Measurements from ENCODE around the gene PDK2. TPM values are rescaled to one million over a fixed set of nuclear protein-coding genes. Genes with fewer than 3 reads are reported as not detected.

The PDK2 gene
- total and polyA plus RNA-seq, 9 of the 15 experiments (the other 6 are each of a cell fraction or from before 2014, with no cell fraction given), result 0.03 to 2.5 (median 1.4) TPM

DNA sequence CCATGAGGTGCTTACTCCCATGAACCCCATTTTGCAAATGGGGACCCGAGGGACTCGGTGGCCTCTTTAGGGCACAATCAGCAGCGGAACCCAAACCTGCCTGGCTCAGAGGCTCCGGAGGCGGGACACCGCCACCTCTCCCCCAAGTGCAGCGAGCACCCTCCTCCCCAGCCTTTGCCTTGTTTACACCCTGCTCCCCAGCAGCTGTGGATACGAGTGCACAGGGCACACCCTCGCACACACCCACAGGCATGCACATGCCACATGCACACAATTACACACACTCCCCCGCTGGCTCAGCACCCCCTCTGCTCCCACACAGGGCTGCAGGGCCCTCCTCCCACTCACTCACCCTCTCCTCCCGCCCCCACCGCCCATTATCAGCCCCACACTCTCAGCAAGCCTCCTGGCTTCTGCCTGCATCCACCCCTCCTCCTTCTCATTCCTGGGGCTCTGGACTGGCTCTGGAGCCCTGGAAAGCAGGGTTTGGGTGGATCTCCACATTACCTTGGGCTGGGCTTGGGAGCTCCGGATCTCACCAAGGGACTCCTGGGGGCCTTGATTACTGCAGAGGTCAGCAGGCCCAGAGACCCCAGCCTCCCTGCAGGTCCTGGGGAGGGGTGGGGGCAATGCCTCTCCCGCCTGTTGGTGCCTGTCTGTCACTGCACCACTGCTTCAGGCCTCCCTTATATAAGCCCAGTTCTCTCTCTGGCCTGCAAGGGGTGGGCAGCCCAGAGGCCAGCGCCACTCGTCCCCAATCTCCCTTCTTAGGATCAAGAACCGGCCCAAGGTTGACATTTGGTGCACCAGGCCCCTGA lies 6.4 kb downstream of the PDK2 start (continued):
- TF ChIP-seq ARHGAP35 (IDR thresholded peaks at IDR 0.05; ENCODE audit: partially characterized antibody), result no peak
- 0 out of 4 replicates have a peak, but pooled peaks of 1 of the 2 experiments have one; percentile 13 for TF ChIP-seq TRIM24 (IDR thresholded peaks at IDR 0.05)
- TF ChIP-seq TBP (optimal IDR thresholded peaks at IDR 0.05; ENCODE audit: low read depth, low read length), result no peak
- TF ChIP-seq, protein P1, sequence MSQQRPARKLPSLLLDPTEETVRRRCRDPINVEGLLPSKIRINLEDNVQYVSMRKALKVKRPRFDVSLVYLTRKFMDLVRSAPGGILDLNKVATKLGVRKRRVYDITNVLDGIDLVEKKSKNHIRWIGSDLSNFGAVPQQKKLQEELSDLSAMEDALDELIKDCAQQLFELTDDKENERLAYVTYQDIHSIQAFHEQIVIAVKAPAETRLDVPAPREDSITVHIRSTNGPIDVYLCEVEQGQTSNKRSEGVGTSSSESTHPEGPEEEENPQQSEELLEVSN (IDR thresholded peaks at IDR 0.05; ENCODE audit: borderline replicate concordance in 1 of 2, extremely low read depth in 1 of 2, insufficient read depth in 1 of 2, insufficient read length in 1 of 2, low read depth in 1 of 2, low read length in 1 of 2, poor library complexity in 1 of 2, severe bottlenecking in 1 of 2), result peak in 1 of 2 experiments; percentile 6
- no peak for TF ChIP-seq ZBTB11 (CRISPR knock-in tag; IDR thresholded peaks at IDR 0.05)
- 0 out of 2 replicates have a peak, but pooled peaks have one; percentile 9 for TF ChIP-seq ZNF766 (CRISPR knock-in tag; conservative IDR thresholded peaks at IDR 0.05)
- TF ChIP-seq L3MBTL2 (IDR thresholded peaks at IDR 0.05), result peak; percentile 55; the same call in 1 of the 2 replicates
- no peak for TF ChIP-seq PTBP1 (IDR thresholded peaks at IDR 0.05; ENCODE audit: low read depth, low read length)
- no peak for TF ChIP-seq ZNF583 (CRISPR knock-in tag; IDR thresholded peaks at IDR 0.05)
- TF ChIP-seq CBFA2T3 (IDR thresholded peaks at IDR 0.05), result peak; percentile 63
- no peak for TF ChIP-seq ZNF445 (CRISPR knock-in tag; IDR thresholded peaks at IDR 0.05; ENCODE audit: low read depth)

All from K562 (cell line).